ENCODE data around the gene ATP2A1.

ATP2A1 gene

DNA sequence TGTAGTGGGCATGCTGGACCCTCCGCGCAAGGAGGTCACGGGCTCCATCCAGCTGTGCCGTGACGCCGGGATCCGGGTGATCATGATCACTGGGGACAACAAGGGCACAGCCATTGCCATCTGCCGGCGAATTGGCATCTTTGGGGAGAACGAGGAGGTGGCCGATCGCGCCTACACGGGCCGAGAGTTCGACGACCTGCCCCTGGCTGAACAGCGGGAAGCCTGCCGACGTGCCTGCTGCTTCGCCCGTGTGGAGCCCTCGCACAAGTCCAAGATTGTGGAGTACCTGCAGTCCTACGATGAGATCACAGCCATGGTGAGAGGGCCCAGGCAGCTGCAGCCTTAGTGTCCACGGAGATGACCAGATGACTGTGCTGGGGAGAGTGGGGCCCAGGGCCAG is 22.3 kb downstream of the ATP2A1 start:
- TF ChIP-seq, protein P1, sequence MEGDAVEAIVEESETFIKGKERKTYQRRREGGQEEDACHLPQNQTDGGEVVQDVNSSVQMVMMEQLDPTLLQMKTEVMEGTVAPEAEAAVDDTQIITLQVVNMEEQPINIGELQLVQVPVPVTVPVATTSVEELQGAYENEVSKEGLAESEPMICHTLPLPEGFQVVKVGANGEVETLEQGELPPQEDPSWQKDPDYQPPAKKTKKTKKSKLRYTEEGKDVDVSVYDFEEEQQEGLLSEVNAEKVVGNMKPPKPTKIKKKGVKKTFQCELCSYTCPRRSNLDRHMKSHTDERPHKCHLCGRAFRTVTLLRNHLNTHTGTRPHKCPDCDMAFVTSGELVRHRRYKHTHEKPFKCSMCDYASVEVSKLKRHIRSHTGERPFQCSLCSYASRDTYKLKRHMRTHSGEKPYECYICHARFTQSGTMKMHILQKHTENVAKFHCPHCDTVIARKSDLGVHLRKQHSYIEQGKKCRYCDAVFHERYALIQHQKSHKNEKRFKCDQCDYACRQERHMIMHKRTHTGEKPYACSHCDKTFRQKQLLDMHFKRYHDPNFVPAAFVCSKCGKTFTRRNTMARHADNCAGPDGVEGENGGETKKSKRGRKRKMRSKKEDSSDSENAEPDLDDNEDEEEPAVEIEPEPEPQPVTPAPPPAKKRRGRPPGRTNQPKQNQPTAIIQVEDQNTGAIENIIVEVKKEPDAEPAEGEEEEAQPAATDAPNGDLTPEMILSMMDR (IDR thresholded peaks at IDR 0.05; ENCODE audit: insufficient read depth, low read length, missing control alignments): no peak
- no peak for DNase-seq (ENCODE audit: low read depth, low spot score)
- no peak overlapping the region for H3K4me3 ChIP-seq (ENCODE audit: low read depth, low read length)
- ChIA-PET POLR2A (no interaction called here), CTCF (interaction anchor here (1.2 to 1.6 kb wide), 2 partner anchors 44 to 54 kb away, joined by 3 to 4 read pairs; no protein-coding TSS in a partner anchor)

DNA sequence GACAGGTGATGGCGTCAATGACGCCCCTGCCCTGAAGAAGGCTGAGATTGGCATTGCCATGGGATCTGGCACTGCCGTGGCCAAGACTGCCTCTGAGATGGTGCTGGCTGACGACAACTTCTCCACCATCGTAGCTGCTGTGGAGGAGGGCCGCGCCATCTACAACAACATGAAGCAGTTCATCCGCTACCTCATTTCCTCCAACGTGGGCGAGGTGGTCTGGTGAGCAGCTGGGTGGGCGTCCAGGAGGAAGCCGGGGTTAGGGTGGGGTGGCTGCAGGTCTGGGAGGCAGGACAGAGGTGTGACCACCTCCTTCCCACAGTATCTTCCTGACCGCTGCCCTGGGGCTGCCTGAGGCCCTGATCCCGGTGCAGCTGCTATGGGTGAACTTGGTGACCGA is 23.6 kb downstream of the ATP2A1 start:
- TF ChIP-seq, protein P1 (IDR thresholded peaks at IDR 0.05; ENCODE audit: insufficient read depth, low read length, missing control alignments): no peak
- H3K4me3 ChIP-seq (ENCODE audit: low read depth, low read length): no peak overlapping the region
- POLR2A ChIA-PET: no interaction called here
- CTCF ChIA-PET: no interaction called here
- no peak for DNase-seq (ENCODE audit: low read depth, low spot score)

DNA sequence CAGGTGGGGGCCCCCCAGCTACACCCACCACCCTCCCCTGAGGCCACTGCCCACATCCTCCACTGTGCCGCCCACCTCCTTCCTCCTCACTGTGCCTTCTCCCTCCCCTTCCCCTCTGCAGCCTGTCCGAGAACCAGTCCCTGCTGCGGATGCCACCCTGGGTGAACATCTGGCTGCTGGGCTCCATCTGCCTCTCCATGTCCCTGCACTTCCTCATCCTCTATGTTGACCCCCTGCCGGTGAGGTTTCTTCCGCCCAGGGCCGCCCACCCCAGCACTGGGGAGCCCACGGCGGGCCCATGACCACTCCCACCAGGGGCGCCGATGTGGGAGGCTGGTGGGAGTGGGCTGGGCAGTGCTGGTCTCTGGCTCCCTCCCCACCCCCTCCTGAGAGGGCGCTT is 24.6 kb downstream of the ATP2A1 start:
- TF ChIP-seq, protein P1 (IDR thresholded peaks at IDR 0.05; ENCODE audit: insufficient read depth, low read length, missing control alignments): no peak
- CTCF ChIA-PET: no interaction called here
- POLR2A ChIA-PET: no interaction called here
- H3K4me3 ChIP-seq (ENCODE audit: low read depth, low read length): no peak overlapping the region
- no peak for DNase-seq (ENCODE audit: low read depth, low spot score)

DNA sequence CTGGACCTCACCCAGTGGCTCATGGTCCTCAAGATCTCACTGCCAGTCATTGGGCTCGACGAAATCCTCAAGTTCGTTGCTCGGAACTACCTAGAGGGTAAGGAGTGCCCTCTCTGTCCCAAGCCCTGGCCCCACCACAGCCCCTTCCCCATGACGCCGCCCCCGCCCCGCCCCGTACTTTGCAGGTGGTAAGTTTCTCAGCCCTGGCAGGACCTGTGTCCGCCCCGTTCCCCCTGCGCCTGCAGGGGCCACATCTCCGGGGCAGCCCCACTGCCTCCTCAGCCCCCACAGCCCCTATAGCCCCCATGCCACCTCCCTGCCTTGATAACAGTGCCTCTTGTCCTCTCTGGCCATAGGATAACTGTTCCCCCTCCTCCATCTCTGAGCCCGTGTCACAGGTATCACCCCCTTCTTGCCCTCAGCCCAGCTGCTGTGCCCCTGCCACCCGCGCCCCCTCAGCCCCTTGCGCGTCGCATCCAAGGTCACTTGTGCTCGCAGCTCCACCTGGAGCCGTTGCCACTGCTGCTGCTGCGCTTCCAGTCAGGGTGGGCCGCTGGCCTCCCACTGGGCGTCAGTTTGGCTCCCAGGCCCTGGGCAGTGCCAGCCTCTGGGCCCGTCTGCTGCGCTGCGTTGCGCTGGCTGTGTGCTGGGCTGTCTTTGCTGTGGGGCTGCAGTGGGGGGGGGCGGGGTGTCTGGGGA is 25.2 kb downstream of the ATP2A1 start:
- no peak overlapping the region for H3K4me3 ChIP-seq (ENCODE audit: low read depth, low read length)
- DNase-seq (ENCODE audit: low read depth, low spot score): no peak
- TF ChIP-seq, protein P1 (IDR thresholded peaks at IDR 0.05; ENCODE audit: insufficient read depth, low read length, missing control alignments): no peak
- ChIA-PET CTCF (no interaction called here), POLR2A (no interaction called here)

DNA sequence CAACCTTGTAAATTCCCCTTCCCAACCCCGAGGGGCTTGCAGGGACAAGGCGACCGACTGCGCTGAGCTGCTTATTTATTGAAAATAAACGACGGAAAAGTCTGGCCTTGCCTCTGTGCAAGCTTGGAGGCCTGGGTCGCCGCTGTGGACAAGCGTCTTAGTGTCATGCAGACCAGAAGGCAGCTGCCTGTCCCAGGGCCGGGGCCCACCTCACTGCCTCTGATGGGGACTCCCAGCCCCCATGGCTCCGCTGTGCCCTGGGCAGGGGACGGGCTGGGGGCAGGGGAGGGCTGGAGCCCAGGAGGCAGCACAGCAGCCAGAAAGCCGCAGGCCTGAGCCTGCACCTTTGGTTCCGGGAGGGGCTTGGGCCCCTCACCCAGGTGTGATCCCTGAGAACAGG is 26.1 kb downstream of the ATP2A1 start:
- DNase-seq (ENCODE audit: low read depth, low spot score): no peak
- TF ChIP-seq, protein P1 (IDR thresholded peaks at IDR 0.05; ENCODE audit: insufficient read depth, low read length, missing control alignments): no peak
- ChIA-PET POLR2A (no interaction called here), CTCF (no interaction called here)
- H3K4me3 ChIP-seq (ENCODE audit: low read depth, low read length): no peak overlapping the region

DNA sequence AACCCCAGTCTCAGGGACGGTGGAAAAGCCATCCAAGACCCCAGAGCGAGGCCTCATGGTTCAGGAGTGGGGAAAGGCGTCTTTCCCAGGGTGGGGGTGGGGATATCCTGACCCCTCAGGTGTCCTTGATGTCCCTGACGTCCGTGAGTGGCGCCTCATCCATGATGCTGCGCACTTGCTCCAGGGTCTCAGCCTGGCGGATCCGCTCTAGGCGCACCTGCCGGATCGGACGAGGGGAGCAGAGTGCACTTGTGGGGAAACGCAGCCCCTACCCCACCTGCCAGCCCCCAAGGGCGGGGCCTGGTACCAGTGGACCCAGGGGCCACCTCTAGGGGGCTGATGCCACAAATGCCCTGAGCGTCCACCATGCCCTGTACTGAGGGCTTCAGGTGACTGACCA is 26.5 kb downstream of the ATP2A1 start:
- ChIA-PET POLR2A (no interaction called here), CTCF (no interaction called here)
- no peak for DNase-seq (ENCODE audit: low read depth, low spot score)
- H3K4me3 ChIP-seq (ENCODE audit: low read depth, low read length): no peak overlapping the region
- TF ChIP-seq, protein P1 (IDR thresholded peaks at IDR 0.05; ENCODE audit: insufficient read depth, low read length, missing control alignments): no peak
